ENCODE measurements around the gene CNTN4.

DNA sequence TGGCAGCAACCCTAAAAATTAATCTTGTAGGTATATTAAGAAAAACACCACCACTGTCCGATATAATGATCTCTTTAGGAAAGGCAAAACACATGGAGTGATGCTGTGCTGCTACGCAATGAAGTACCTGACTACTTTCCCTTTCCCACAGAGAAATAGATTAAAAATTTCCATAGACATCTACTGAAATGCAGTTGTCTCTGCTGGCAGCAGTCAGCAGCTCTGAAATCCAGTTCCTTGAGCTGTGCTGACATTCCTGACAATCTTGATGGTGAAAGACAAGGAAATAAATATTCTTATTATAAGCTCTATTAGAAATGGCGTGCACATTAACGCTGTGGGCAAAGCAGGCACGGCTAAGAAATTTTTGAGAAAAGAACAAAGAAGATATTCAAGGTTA lies 723.9 kb downstream of the CNTN4 start:
- TF ChIP-seq, protein P1, sequence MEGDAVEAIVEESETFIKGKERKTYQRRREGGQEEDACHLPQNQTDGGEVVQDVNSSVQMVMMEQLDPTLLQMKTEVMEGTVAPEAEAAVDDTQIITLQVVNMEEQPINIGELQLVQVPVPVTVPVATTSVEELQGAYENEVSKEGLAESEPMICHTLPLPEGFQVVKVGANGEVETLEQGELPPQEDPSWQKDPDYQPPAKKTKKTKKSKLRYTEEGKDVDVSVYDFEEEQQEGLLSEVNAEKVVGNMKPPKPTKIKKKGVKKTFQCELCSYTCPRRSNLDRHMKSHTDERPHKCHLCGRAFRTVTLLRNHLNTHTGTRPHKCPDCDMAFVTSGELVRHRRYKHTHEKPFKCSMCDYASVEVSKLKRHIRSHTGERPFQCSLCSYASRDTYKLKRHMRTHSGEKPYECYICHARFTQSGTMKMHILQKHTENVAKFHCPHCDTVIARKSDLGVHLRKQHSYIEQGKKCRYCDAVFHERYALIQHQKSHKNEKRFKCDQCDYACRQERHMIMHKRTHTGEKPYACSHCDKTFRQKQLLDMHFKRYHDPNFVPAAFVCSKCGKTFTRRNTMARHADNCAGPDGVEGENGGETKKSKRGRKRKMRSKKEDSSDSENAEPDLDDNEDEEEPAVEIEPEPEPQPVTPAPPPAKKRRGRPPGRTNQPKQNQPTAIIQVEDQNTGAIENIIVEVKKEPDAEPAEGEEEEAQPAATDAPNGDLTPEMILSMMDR (IDR thresholded peaks at IDR 0.05; ENCODE audit: low read depth, low read length) = no peak
- no peak for TF ChIP-seq EZH2phosphoT487 (IDR thresholded peaks at IDR 0.05; ENCODE audit: low read depth)

All from OCI-LY3 (cell line).